ENCODE data around the gene NOVA1.

Gene NOVA1

GRCh38 chr14:26400373-26400772 is 197.5 kb downstream of the NOVA1 start:
- no peaks in the 10 kb centered on the region for H3K9me3 ChIP-seq (ENCODE audit: insufficient read depth, low read depth, low read length)

GRCh38 chr14:26398616-26399015 is 199.2 kb downstream of the NOVA1 start:
- Histone ChIP-seq H3K4me1 (ENCODE audit: insufficient read depth, low read length, poor library complexity, severe bottlenecking) (no peaks in the 10 kb centered on the region), H2AFZ (ENCODE audit: low read length) (no peak overlapping the region), H3K27me3 (ENCODE audit: insufficient read depth, low read length, poor library complexity, severe bottlenecking) (no peaks in the 10 kb centered on the region), H3K36me3 (ENCODE audit: insufficient read depth, low read length) (no peaks in the 10 kb centered on the region), H3K4me3 (ENCODE audit: low read length, poor library complexity, severe bottlenecking) (no peak overlapping the region), H4K20me1 (ENCODE audit: insufficient read depth, low read length, poor library complexity, severe bottlenecking) (no peaks in the 10 kb centered on the region), H3K9me2 (replicated peaks; ENCODE audit: low read depth, low read length) (no peaks in the 10 kb centered on the region), H3K79me2 (ENCODE audit: insufficient read depth, low read length) (no peaks in the 10 kb centered on the region), H3K4me2 (ENCODE audit: low read depth, low read length, poor library complexity, severe bottlenecking) (no peak overlapping the region), H3K9ac (ENCODE audit: low read depth, low read length, poor library complexity, severe bottlenecking) (no peak overlapping the region), H3F3A (ENCODE audit: low read depth) (no peaks in the 10 kb centered on the region), H3K9me3 (ENCODE audit: insufficient read depth, low read depth, low read length) (no peaks in the 10 kb centered on the region)
- TF ChIP-seq EZH2phosphoT487 (IDR thresholded peaks at IDR 0.05; ENCODE audit: borderline replicate concordance) (no peak), CTCF (conservative IDR thresholded peaks at IDR 0.05; ENCODE audit: low read length) (no peak)

More at GRCh38 chr14:26400373-26400772, 197.5 kb downstream of the NOVA1 start:
- H2AFZ ChIP-seq (ENCODE audit: low read length), result no peak overlapping the region
- TF ChIP-seq EZH2phosphoT487 (IDR thresholded peaks at IDR 0.05; ENCODE audit: borderline replicate concordance) (no peak), CTCF (conservative IDR thresholded peaks at IDR 0.05; ENCODE audit: low read length) (no peak)
- no peaks in the 10 kb centered on the region for H3K9me2 ChIP-seq (replicated peaks; ENCODE audit: low read depth, low read length)
- no peaks in the 10 kb centered on the region for H3F3A ChIP-seq (ENCODE audit: low read depth)
- no peak overlapping the region for H3K9ac ChIP-seq (ENCODE audit: low read depth, low read length, poor library complexity, severe bottlenecking)
- no peaks in the 10 kb centered on the region for H3K36me3 ChIP-seq (ENCODE audit: insufficient read depth, low read length)
- H4K20me1 ChIP-seq (ENCODE audit: insufficient read depth, low read length, poor library complexity, severe bottlenecking), result no peaks in the 10 kb centered on the region
- H3K4me2 ChIP-seq (ENCODE audit: low read depth, low read length, poor library complexity, severe bottlenecking), result no peak overlapping the region
- no peaks in the 10 kb centered on the region for H3K27me3 ChIP-seq (ENCODE audit: insufficient read depth, low read length, poor library complexity, severe bottlenecking)
- no peaks in the 10 kb centered on the region for H3K79me2 ChIP-seq (ENCODE audit: insufficient read depth, low read length)
- H3K4me1 ChIP-seq (ENCODE audit: insufficient read depth, low read length, poor library complexity, severe bottlenecking), result no peaks in the 10 kb centered on the region
- no peak overlapping the region for H3K4me3 ChIP-seq (ENCODE audit: low read length, poor library complexity, severe bottlenecking)

Measured in Loucy (cell line).